GM15510 (cell line): Measurements from ENCODE around the gene LMCD1.

Experiments
- POLR2A ChIP-seq: IDR thresholded peaks from 3 replicates; pipeline ENCODE4 v1.6.1; 2011; ENCODE audit warnings: borderline replicate concordance; ENCODE audit not compliant: insufficient read length; ENCODE audit errors: extremely low read depth

Gene LMCD1

GRCh38 chr3:8492744-8493511 lies 8.7 kb upstream of the LMCD1 start:
- TF ChIP-seq POLR2A, result no peak

GRCh38 chr3:8493744-8494143 lies 7.9 kb upstream of the LMCD1 start:
- TF ChIP-seq POLR2A, result no peak

DNA sequence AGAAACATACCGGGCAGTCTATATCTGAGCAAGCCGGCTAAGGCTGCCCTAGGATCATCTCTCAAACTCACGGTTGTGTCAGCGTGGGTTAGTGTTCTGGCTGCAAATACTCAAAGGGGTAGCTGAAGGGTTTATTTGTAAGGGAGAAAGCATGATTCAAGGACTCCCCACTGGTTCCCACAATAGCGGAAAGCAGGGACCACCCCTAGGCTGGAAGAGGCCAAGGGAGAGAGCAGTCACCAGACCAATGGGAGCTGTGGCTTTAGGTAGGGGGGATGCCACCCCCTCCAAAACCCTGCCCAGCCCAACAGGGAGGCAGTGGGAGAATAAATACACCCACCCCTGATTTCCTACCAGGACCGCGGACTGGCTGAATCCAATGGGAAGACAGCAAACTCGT lies 7.3 kb upstream of the LMCD1 start:
- no peak for TF ChIP-seq POLR2A

DNA sequence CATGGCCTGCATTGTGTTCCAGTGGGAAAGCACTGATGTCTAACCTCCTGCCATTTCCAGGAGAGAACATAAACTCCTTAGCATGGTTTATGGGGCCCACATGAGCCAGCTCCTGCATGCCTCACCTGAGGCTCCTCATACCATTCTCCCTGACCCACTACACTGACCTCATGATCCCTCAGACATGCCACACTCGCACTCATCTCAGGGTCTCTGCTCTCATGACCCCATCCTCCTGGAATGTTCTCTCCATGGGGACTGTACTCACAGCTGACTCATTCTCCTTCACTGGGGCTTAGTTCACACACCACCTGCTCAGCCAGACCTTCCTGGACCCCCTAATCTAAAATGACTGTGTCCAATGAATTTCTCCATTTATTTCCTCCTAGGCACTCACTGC lies 4.0 kb upstream of the LMCD1 start:
- no peak for TF ChIP-seq POLR2A

DNA sequence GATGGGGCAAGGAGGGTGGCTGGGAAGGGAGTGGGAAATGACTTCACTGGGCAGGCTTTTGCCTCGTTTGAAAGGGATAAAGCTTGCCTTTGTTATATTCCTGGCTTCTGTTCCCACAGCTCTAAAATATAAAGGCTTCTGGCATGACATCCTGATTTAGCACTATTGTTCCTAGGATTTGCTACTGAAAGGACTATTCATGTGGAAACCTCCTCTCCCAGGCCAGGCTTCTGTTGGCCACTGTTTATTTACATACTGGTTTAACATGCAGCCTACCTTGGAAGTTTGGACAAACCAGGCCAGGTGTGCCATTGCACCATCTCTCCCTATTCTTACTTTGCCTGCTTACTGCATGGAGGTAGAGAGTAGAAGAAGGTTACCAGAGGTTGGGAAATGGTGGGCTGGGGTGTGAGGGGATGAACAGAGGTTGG lies 2.4 kb upstream of the LMCD1 start:
- no peak for TF ChIP-seq POLR2A

- no peak for TF ChIP-seq POLR2A
Observed at GRCh38 chr3:8500319-8500988, 1.2 kb upstream of the LMCD1 start.

- no peak for TF ChIP-seq POLR2A
Observed at GRCh38 chr3:8500989-8501370, 643 bp upstream of the LMCD1 start.

GRCh38 chr3:8503461-8503860 lies 1.8 kb downstream of the LMCD1 start:
- no peak for TF ChIP-seq POLR2A

- no peak for TF ChIP-seq POLR2A
Observed at GRCh38 chr3:8503871-8504610, 2.4 kb downstream of the LMCD1 start.

- TF ChIP-seq POLR2A, result no peak
Observed at GRCh38 chr3:8504611-8504973, 3.0 kb downstream of the LMCD1 start.

DNA sequence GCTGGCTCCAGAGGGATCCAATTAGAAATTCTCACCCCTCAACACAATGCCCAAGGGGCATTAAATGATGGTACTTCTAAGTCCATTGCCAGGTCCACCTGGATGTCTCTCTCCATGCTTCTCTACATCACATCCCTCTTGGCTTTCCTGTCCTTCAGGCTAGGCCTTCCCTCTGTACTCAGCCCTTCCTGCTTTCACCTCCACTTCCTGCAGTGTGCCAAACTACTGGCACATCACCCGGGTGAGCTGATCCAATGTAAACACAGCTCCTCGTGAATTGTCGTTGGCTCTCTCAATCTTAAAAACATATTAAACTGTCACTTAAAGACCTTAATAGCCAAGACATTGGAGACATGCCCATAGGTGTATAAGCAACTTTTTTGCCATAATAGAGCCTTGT lies 4.0 kb downstream of the LMCD1 start:
- TF ChIP-seq POLR2A, result no peak

DNA sequence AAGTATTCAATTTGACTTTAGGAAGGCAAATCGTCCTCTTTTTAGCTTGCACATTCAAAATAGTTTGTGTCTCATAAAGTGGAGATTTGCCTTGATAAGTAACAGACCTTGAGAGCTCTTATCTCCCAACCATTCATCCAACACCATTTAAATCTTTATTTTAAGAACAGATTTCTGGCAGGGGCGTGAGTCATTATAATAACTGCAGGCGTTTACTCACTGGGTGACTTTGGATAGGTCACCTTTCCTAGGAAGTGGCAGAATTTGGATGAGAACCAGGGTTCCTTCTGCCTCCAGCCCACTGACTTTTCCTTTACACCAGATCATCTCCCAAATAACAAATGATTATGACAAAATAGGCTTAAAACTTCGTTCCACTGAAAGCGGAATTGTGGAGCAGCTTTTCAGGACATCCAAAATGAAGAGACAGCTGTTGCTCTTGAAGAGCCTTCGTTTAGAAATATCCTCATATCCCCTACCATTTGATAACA lies 5.0 kb downstream of the LMCD1 start:
- no peak for TF ChIP-seq POLR2A

GRCh38 chr3:8507496-8507895 lies 5.9 kb downstream of the LMCD1 start:
- TF ChIP-seq POLR2A, result no peak

DNA sequence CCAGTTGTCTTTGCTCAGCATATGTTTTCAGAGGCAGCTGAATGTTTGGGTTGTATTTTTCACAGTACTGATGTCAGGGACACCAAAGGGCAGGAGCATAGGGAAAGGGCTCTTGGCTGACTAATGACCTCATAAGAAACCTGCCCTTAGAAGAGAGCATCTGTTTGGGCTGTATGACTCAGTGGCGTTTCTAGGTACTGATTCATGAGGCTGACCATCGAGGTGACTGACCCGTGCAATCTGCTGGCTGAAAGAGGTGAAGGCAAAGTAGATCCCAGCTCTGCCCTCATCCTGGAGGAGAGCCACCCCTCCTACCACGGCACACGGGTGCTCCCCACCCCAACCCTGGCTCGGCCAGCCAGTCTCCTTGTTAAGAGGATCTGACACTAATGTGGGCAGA lies 8.3 kb downstream of the LMCD1 start:
- TF ChIP-seq POLR2A, result no peak

- no peak for TF ChIP-seq POLR2A
Observed at GRCh38 chr3:8512234-8512633, 10.6 kb downstream of the LMCD1 start.
